NCI-H345 (cell line): ENCODE measurements around the gene OR1J4.
A peak's percentile ranks its signal among the peaks of the same experiment; 100 is the strongest.
"Not testable (repeated sequence)": the region's sequence is repeated elsewhere in the genome, so short reads cannot be mapped to it uniquely, and the experiment has no call there.

Experiments used
- DNase-seq: peaks from one replicate; lab custom pipeline; 2025; lab: John Stamatoyannopoulos, UW

OR1J4 gene

GRCh38 chr9:122518841-122519240 is at the start of gene OR1J4:
TSS of gene OR1J4 (plus strand) at chr9:122519141. CDS start at chr9:122519141, 0 bp downstream.
- no peak for DNase-seq

DNA sequence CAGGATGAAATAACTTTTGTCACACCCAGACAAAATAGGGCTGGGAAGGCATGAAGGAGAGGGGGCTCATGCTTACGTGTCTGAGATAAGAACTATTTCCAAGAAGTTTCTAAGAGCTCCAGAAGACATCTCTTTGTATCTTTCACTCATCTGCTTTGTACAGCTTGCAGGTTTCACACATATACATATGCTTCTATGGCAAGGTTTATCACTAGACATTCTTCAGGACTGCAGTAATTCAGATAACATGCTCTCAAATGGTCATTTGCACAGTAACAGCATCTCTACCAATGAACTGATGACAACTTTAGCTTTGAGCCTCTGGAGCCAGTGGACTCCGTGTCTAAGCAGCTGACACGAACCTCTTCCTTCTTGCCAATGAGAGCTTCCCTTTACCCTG is 44.4 kb upstream of the OR1J4 start:
- no peak for DNase-seq

- no peak for DNase-seq
These were observed 43.2 kb upstream of the OR1J4 start for GRCh38 chr9:122475717-122476116.

DNA sequence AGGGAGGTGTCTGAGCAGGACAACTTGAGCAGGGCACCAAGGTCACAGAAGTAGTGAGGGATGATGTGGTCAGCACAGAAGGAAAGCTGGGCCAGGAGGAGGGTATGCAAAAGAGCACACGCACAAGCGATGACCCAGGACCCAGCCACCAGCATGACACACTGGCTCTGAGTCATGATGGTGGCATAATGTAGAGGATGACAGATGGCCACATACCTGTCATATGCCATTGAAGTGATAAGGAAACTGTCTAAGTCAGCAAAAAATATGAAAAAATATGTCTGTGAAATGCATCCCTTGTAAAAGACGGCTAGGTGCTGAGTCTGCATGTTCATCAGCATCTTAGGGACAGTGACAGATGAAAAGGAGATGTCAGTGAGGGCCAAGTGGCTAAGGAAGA is 41.6 kb upstream of the OR1J4 start:
- DNase-seq, result no peak

DNA sequence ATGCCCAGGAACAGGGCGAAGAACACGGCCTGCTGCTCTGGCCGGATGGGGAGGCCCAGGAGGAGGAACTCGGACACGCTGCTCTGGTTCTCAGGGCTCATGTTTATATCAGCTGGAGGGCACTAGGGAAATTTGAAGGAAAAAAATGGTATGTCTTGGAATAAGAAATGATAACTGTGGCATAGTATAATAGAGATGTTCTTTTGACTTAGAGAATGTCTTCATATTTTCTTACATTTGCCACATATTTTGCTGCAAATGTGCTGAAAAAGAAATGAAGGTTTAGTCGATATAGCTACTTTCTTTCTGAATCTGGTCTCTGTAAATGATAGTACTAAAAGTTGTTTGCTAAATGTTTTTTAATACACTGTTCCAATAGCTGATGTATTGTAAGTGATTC is 41.1 kb upstream of the OR1J4 start, which contains the start of gene OR1J1:
Gene OR1J1, minus strand, starts transcription at position 101 of the 400 bp plus-strand sequence. Its CDS starts 0 bp downstream, at position 101.
- no peak for DNase-seq

DNA sequence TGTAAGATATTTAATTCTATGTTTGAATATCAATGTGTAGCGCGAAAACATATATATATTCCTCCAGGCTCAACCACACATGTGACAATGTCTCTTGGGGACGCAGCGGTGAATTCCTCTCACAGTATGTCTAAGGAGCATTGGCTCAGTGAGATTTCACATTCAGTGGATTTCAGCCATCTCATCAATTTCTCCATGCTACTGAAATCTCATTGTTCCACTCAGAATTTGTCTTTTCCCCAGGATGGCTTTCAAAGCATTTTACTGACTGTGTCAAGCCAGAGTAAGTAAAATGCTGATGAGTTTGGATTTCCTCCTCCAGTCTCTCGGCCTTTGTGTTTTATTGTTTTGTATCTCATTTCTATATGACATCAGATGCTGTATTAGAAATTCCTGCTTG is 39.9 kb upstream of the OR1J4 start:
- DNase-seq, result no peak

DNA sequence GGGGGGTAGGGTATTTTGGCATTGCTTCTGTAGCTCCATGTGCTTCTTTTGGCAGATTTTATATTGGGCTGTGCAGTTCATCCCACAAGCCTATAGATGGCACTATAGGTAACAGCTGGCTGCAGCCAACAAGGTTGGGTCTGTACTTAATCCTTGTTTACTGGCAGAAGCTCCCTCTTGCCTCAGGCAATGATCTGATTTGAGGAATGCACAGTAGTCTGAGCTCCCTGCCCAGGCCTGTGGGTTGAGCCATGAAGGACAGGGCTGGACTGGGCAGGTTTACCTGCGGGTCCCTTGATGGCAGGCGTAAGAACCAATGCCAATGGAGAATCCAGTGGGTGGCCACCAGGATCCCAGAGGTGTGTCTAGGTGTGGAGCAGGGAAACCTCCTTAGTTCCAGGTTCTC is 20.1 kb upstream of the OR1J4 start:
- peak; percentile 27 for DNase-seq

- no peak for DNase-seq
These were observed 12.0 kb upstream of the OR1J4 start for GRCh38 chr9:122506964-122507363.

DNA sequence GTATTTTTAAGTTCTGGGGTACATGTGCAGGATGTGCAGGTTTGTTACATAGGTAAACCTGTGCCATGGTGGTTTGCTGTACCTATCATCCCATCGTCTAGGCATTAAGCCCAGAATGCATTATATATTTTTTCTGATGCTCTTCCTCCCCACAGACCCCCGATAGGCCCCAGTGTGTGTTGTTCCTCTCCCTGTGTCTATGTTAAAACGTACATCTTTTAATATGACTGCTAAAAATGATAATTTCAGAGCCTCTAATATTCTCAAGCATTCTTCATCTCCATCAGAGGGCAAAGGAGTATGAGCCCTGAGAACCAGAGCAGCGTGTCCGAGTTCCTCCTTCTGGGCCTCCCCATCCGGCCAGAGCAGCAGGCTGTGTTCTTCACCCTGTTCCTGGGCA is 8.4 kb upstream of the OR1J4 start, which contains the start of gene OR1J2:
Gene OR1J2, plus strand, starts transcription at position 301 of the 400 bp plus-strand sequence. Its CDS starts 0 bp downstream, at position 301.
- DNase-seq, result no peak

DNA sequence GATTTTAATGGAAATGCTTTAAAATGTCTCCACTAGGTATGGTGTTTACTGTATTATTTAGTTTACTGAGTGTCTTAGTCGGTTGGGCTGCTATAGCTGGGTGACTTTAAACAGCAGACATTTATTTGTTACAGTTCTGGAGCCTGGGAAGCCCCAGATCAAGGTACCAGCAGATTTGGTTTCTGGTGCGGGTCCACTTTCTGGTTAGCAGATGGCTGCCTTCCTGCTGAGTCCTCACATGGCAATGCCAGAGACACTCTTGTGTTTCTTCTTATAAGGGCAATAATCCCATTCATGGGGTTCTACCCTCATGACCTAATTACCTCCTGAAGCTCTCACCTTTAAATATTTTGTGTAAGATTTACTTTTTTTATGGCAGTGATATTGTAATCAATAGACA is 715 bp upstream of the OR1J4 start:
- DNase-seq, result no peak

- DNase-seq, result no peak
These were observed 435 bp downstream of the OR1J4 start for GRCh38 chr9:122519376-122519775.

DNA sequence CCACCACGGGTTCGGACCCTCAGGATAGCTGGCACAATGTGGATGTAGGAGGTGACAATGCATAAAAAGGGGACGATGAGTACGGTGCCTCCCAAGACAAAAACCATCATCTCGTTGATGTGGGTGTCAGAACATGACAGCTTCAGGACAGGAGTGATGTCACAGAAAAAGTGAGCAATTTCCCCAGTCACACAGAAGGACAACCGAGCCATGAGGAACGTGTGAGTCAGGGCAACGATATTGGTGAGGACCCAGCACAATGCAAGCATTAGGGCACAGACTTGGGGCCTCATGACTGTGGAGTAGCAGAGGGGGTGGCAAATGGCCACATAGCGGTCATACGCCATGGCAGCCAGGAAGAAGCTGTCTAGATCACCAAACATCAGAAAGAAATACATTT is 7.7 kb downstream of the OR1J4 start:
- DNase-seq, result no peak

GRCh38 chr9:122527193-122527592 is 8.3 kb downstream of the OR1J4 start, which contains the start of gene OR1N1:
TSS of gene OR1N1 (minus strand) at chr9:122527293. CDS start at chr9:122527293, 0 bp downstream.
- no peak for DNase-seq

GRCh38 chr9:122531157-122531556 is 12.2 kb downstream of the OR1J4 start:
- not testable (repeated sequence) for DNase-seq

GRCh38 chr9:122536134-122536533 is 17.2 kb downstream of the OR1J4 start:
- DNase-seq, result no peak

DNA sequence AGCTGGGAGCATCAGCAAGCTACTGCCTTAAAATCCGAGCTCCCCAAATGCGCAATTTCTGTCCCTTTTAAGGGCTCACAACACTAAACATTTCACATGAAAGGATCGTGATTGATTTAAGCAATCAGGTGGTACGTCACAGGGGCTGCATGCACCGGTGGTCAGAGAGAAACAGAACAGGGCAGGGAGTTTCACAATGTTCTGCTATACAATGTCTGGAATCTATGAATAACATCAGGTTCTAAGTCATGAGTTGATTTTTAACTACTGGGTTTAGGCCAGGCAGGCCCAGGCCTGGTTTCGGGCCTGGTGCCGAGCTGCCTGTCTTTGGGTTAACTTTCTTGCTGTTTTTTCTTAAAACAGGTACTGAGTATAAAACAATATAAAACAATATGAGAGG is 18.1 kb downstream of the OR1J4 start:
- not testable (repeated sequence) for DNase-seq

DNA sequence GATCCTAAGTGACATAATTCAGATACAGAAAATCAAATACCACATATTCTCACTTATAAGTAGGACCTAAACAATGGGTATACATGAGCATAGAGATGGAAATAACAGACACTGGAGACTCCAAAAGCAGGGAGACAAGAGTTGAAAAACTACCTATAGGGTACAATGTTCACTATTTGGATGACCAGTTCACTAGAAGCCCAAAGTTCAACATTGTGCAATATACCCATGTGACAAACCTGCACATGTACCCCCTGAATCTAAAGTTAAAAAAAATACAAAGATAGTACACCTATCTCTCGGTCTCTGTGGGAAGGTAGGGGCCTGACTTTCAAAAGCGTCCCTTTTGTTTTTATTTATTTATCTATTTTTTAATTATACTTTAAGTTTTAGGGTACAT is 19.8 kb downstream of the OR1J4 start:
- no peak for DNase-seq

DNA sequence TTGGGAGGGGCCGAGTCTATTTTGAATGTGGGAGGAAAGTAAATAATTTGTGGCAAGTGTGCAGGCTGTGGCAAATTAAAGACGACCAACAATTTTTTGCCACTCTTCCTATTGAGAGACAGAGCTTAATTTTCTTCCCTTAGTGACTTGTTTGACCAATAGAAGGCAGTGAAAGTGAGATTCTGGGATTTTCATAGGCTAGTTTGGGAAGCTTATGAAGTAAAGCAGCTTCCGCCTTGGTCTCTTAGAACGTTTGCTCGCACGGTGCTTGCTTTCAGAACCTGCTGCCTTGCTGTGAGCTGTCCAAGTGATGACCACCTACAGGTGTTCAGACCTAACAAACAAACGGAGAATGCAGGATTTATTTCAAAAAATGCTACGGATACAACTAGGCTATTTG is 27.3 kb downstream of the OR1J4 start:
- DNase-seq, result no peak

- DNase-seq, result no peak
These were observed 32.4 kb downstream of the OR1J4 start for GRCh38 chr9:122551371-122551770.

DNA sequence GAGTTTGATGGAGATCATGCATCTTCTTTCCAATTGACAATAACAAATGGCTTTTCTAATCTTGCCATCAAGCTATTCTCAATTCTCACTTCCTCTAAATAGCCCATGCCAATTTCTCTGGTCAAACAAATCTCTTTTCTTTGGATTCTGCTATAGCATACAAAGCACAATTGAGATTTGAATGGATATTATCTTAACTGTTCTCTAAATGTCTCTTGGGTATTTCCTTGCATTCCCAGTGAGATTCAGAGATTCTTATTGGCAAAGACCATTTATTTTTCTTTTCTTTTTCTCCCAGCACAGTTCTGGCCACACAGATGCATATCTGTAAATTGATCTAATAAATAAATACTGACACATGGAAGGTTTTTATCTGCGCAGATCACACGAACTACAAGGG is 33.9 kb downstream of the OR1J4 start, which contains the start of gene OR1N2:
Gene OR1N2, plus strand, starts transcription at position 301 of the 400 bp plus-strand sequence. CDS start 100 bp downstream, outside the sequence.
- no peak for DNase-seq

GRCh38 chr9:122561446-122561845 is 42.5 kb downstream of the OR1J4 start:
- DNase-seq, result no peak

DNA sequence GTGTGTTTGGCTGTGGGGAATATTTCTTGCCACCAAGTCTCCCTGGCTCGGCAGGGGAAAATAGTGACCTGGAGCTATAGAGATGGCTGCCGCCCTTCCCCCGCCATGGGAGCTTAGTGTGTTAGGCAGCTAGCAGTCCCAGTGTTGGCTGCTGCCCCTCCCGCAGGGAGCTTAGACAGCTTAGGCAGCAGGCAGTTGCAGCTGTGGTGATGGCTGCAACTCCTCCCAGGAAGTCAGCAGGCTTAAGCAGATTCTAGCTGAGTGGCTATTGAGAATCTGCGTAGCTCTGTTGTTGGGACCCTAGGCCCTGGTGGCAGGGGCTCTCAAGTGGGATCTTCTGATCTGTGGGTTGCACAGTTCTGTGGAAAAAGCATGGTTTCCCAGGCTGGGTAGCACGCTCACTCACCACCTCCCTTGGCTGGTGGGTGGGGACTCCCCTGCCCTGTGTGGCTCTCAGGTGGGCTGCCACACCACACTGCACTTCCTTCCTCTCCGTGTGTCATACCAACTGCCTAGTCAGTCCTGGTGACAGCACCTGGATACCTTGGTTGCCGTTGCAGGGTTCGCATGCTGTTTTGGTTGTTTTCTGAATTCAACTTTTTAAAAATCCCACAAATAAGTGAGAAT is 43.3 kb downstream of the OR1J4 start:
- DNase-seq, result no peak

GRCh38 chr9:122567901-122568300 is 49.0 kb downstream of the OR1J4 start:
- no peak for DNase-seq
